Stimulated activated naive CD8-positive, alpha-beta T cell treated with anti-CD3 and anti-CD28 coated beads, Interleukin-15, Interleukin-2, amounts not matched to agents 100 ng/mL and 50 ng/mL, for 24 hours (primary cell): ENCODE results near the gene IQCN.

Source experiments
- H3K27ac Mint-ChIP-seq: one replicate; pipeline ENCODE4 v1.8.0; 2021; ENCODE audit warnings: mild to moderate bottlenecking, mixed read lengths
- H3K27me3 Mint-ChIP-seq: one replicate; pipeline ENCODE4 v1.8.0; 2021; ENCODE audit warnings: mixed read lengths
- H3K36me3 Mint-ChIP-seq: one replicate; pipeline ENCODE4 v1.8.0; 2021; ENCODE audit warnings: low read depth, mixed read lengths
- H3K4me1 Mint-ChIP-seq: one replicate; pipeline ENCODE4 v1.8.0; 2021; ENCODE audit warnings: low read depth, mixed read lengths
- H3K4me3 Mint-ChIP-seq: one replicate; pipeline ENCODE4 v1.8.0; 2021; ENCODE audit warnings: mild to moderate bottlenecking, mixed read lengths
- H3K9me3 Mint-ChIP-seq: one replicate; pipeline ENCODE4 v1.8.0; 2021; ENCODE audit warnings: mixed read lengths

Gene IQCN

GRCh38 chr19:18208098-18208951 is 65.9 kb downstream of the IQCN start:
- Mint-ChIP-seq H3K4me3 (no peak overlapping the region), H3K27ac (no peak overlapping the region), H3K9me3 (no peaks in the 10 kb centered on the region), H3K36me3 (no peaks in the 10 kb centered on the region), H3K4me1 (peaks cover 20% of the 10 kb centered on the region), H3K27me3 (no peaks in the 10 kb centered on the region)
